ENCODE results near the gene ARHGAP6. TPM values are rescaled to one million over a fixed set of nuclear protein-coding genes. Genes with fewer than 3 reads are reported as not detected.
A peak's percentile ranks its signal among the peaks of the same experiment; 100 is the strongest.
"Not testable (repeated sequence)": the region's sequence is repeated elsewhere in the genome, so short reads cannot be mapped to it uniquely, and the experiment has no call there.

The ARHGAP6 gene
- polyA plus RNA-seq, 5 donors = 17.4 to 25.1 (median 21.4) TPM

GRCh38 chrX:11399489-11400094 lies 266.1 kb downstream of the ARHGAP6 start:
- no peak for DNase-seq

GRCh38 chrX:11398785-11399184 lies 266.9 kb downstream of the ARHGAP6 start:
- no peak for DNase-seq

- DNase-seq = no peak
Observed at GRCh38 chrX:11398139-11398538, 267.6 kb downstream of the ARHGAP6 start.

GRCh38 chrX:11397680-11398079 lies 268.0 kb downstream of the ARHGAP6 start:
- DNase-seq = no peak

GRCh38 chrX:11395859-11396258 lies 269.9 kb downstream of the ARHGAP6 start:
- no peak for DNase-seq

GRCh38 chrX:11393949-11394654 lies 271.6 kb downstream of the ARHGAP6 start:
- no peak for DNase-seq

- no peak for DNase-seq
Observed at GRCh38 chrX:11386812-11387211, 278.9 kb downstream of the ARHGAP6 start.

- no peak for DNase-seq
Observed at GRCh38 chrX:11386001-11386523, 279.7 kb downstream of the ARHGAP6 start.

GRCh38 chrX:11382930-11383329 lies 282.8 kb downstream of the ARHGAP6 start:
- DNase-seq = no peak

GRCh38 chrX:11381464-11381863 lies 284.3 kb downstream of the ARHGAP6 start:
- DNase-seq = peak in 1 of 2 donors; percentile 44

GRCh38 chrX:11380187-11380844 lies 285.4 kb downstream of the ARHGAP6 start:
- no peak for DNase-seq

GRCh38 chrX:11376163-11376562 lies 289.6 kb downstream of the ARHGAP6 start:
- no peak for DNase-seq

- DNase-seq = no peak
Observed at GRCh38 chrX:11375614-11376119, 290.1 kb downstream of the ARHGAP6 start.

- DNase-seq = no peak
Observed at GRCh38 chrX:11374570-11374969, 291.1 kb downstream of the ARHGAP6 start.

- no peak for DNase-seq
Observed at GRCh38 chrX:11371106-11371505, 294.6 kb downstream of the ARHGAP6 start.

- DNase-seq = no peak
Observed at GRCh38 chrX:11367609-11368430, 297.9 kb downstream of the ARHGAP6 start.

GRCh38 chrX:11366998-11367595 lies 298.6 kb downstream of the ARHGAP6 start:
- DNase-seq = no peak

- no peak for DNase-seq
Observed at GRCh38 chrX:11365426-11365825, 300.3 kb downstream of the ARHGAP6 start.

- no peak for DNase-seq
Observed at GRCh38 chrX:11364835-11365234, 300.9 kb downstream of the ARHGAP6 start.

- not testable (repeated sequence) for DNase-seq
Observed at GRCh38 chrX:11363825-11364224, 301.9 kb downstream of the ARHGAP6 start.

- no peak for DNase-seq
Observed at GRCh38 chrX:11363069-11363594, 302.6 kb downstream of the ARHGAP6 start.
